A549 (cell line): ENCODE results near the gene FMO2.

Source experiments
- CEBPB ChIP-seq, 2 experiments: fragments of >200 bp in 1 of 2; sonication (Bioruptor Twin) in 1 of 2; formaldehyde crosslinking in 1 of 2; IDR thresholded peaks; 2 replicates each; pipeline ENCODE4 v1.6.1; 2012 to 2016
- EP300 ChIP-seq, 2 experiments: fragments of >200 bp; sonication (Bioruptor Twin); formaldehyde crosslinking; IDR thresholded peaks; 2 replicates in 1 of 2; 3 replicates in 1 of 2; pipeline ENCODE4 v1.6.1; 2016 to 2017
- HDAC2 ChIP-seq: fragments of 200-600 bp; sonication (generic); IDR thresholded peaks from 2 replicates; pipeline ENCODE4 v1.6.1; 2016
- HOXB5 ChIP-seq: fragments of 250-450 bp; sonication (Bioruptor Pico); IDR thresholded peaks from 2 replicates; pipeline ENCODE4 v1.5.0; 2020; ENCODE audit warnings: mild to moderate bottlenecking, moderate library complexity
- KDM1A ChIP-seq: fragments of 200-600 bp; sonication (generic); IDR thresholded peaks from 2 replicates; pipeline ENCODE4 v1.6.1; 2016; ENCODE audit warnings: low read depth, mild to moderate bottlenecking
- MAX ChIP-seq: IDR thresholded peaks from 2 replicates; pipeline ENCODE4 v1.6.1; 2012
- MYC ChIP-seq: IDR thresholded peaks from 2 replicates; pipeline ENCODE4 v1.6.1; 2012; ENCODE audit warnings: mild to moderate bottlenecking, inconsistent platforms, low read length, improper control_type of control experiment, borderline replicate concordance
- POLR2A ChIP-seq: IDR thresholded peaks from 2 replicates; pipeline ENCODE4 v1.6.1; 2012; ENCODE audit warnings: mild to moderate bottlenecking, low read length
- RAD21 ChIP-seq, 2 experiments: fragments of >200 bp in 1 of 2; sonication (Bioruptor Twin) in 1 of 2; formaldehyde crosslinking in 1 of 2; IDR thresholded peaks in 1 of 2; conservative IDR thresholded peaks in 1 of 2; 2 replicates in 1 of 2; 3 replicates in 1 of 2; pipeline ENCODE4 v1.6.1; 2012 to 2018; ENCODE audit warnings: inconsistent platforms in 1 of 2
- RFX5 ChIP-seq: fragments of 450-650 bp; IDR thresholded peaks from 2 replicates; pipeline ENCODE4 v1.7.1; 2014; ENCODE audit warnings: antibody characterized with exemption, mild to moderate bottlenecking, moderate library complexity
- USF2 ChIP-seq: fragments of 450-650 bp; IDR thresholded peaks from 2 replicates; pipeline ENCODE4 v1.6.1; 2014; ENCODE audit warnings: antibody characterized with exemption
- ZNF302 ChIP-seq: fragments of 250-450 bp; sonication (Bioruptor Pico); IDR thresholded peaks from 2 replicates; pipeline ENCODE4 v1.9.0; 2021; ENCODE audit warnings: inconsistent platforms, mild to moderate bottlenecking, moderate library complexity
- TF ChIP-seq, protein P1 (sequence below): fragments of >200 bp; sonication (Bioruptor Twin); formaldehyde crosslinking; IDR thresholded peaks from 3 replicates; pipeline ENCODE4 v1.5.1; 2016
- TF ChIP-seq, protein P2 (sequence below): fragments of 250-450 bp; sonication (Bioruptor Pico); IDR thresholded peaks from 2 replicates; pipeline ENCODE4 v1.5.0; 2021; ENCODE audit warnings: mild to moderate bottlenecking, moderate library complexity, borderline replicate concordance

GRCh38 chr1:171173069-171173468 lies 12.0 kb upstream of the FMO2 start:
- TF ChIP-seq, protein P1, sequence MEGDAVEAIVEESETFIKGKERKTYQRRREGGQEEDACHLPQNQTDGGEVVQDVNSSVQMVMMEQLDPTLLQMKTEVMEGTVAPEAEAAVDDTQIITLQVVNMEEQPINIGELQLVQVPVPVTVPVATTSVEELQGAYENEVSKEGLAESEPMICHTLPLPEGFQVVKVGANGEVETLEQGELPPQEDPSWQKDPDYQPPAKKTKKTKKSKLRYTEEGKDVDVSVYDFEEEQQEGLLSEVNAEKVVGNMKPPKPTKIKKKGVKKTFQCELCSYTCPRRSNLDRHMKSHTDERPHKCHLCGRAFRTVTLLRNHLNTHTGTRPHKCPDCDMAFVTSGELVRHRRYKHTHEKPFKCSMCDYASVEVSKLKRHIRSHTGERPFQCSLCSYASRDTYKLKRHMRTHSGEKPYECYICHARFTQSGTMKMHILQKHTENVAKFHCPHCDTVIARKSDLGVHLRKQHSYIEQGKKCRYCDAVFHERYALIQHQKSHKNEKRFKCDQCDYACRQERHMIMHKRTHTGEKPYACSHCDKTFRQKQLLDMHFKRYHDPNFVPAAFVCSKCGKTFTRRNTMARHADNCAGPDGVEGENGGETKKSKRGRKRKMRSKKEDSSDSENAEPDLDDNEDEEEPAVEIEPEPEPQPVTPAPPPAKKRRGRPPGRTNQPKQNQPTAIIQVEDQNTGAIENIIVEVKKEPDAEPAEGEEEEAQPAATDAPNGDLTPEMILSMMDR = no peak
- TF ChIP-seq USF2 = no peak
- no peak for TF ChIP-seq ZNF302 (CRISPR knock-in tag)
- TF ChIP-seq POLR2A = no peak
- no peak for TF ChIP-seq RAD21 (conservative IDR thresholded peaks at IDR 0.05 in 1 of 2, IDR thresholded peaks at IDR 0.05 in 1 of 2)
- no peak for TF ChIP-seq HDAC2
- TF ChIP-seq KDM1A = no peak
- no peak for TF ChIP-seq RFX5
- TF ChIP-seq, protein P2, sequence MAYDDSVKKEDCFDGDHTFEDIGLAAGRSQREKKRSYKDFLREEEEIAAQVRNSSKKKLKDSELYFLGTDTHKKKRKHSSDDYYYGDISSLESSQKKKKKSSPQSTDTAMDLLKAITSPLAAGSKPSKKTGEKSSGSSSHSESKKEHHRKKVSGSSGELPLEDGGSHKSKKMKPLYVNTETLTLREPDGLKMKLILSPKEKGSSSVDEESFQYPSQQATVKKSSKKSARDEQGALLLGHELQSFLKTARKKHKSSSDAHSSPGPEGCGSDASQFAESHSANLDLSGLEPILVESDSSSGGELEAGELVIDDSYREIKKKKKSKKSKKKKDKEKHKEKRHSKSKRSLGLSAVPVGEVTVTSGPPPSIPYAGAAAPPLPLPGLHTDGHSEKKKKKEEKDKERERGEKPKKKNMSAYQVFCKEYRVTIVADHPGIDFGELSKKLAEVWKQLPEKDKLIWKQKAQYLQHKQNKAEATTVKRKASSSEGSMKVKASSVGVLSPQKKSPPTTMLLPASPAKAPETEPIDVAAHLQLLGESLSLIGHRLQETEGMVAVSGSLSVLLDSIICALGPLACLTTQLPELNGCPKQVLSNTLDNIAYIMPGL (CRISPR knock-in tag) = no peak
- no peak for TF ChIP-seq MAX
- TF ChIP-seq HOXB5 (CRISPR knock-in tag) = no peak
- no peak for TF ChIP-seq MYC
- TF ChIP-seq EP300 (IDR thresholded peaks at IDR 0.05) = no peak
- TF ChIP-seq CEBPB (IDR thresholded peaks at IDR 0.05) = no peak
